Glutamatergic neuron (in vitro differentiated cells): Measurements from ENCODE around the gene ZNF213. TPM values are rescaled to one million over a fixed set of nuclear protein-coding genes. Genes with fewer than 3 reads are reported as not detected.

Source experiments
- DNase-seq: peaks from one replicate; pipeline ENCODE4 v3.0.0; 2022
- H3K27ac Mint-ChIP-seq: one replicate; pipeline ENCODE4 v1.8.0; 2020; ENCODE audit warnings: mild to moderate bottlenecking, mixed read lengths, inconsistent platforms; ENCODE audit not compliant: unreplicated experiment
- H3K27me3 Mint-ChIP-seq: one replicate; pipeline ENCODE4 v1.8.0; 2020; ENCODE audit warnings: mild to moderate bottlenecking, moderate library complexity, mixed read lengths, inconsistent platforms; ENCODE audit not compliant: unreplicated experiment
- H3K36me3 Mint-ChIP-seq: one replicate; pipeline ENCODE4 v1.8.0; 2020; ENCODE audit warnings: mild to moderate bottlenecking, mixed read lengths, inconsistent platforms; ENCODE audit not compliant: unreplicated experiment
- H3K4me1 Mint-ChIP-seq: one replicate; pipeline ENCODE4 v1.8.0; 2020; ENCODE audit warnings: mild to moderate bottlenecking, low read depth, mixed read lengths, inconsistent platforms; ENCODE audit not compliant: unreplicated experiment
- H3K4me3 Mint-ChIP-seq: one replicate; pipeline ENCODE4 v1.8.0; 2020; ENCODE audit warnings: mild to moderate bottlenecking, mixed read lengths, inconsistent platforms; ENCODE audit not compliant: unreplicated experiment
- H3K9me3 Mint-ChIP-seq: one replicate; pipeline ENCODE4 v1.8.0; 2020; ENCODE audit warnings: mild to moderate bottlenecking, moderate library complexity, mixed read lengths, inconsistent platforms; ENCODE audit not compliant: unreplicated experiment
- CTCF ChIP-seq: fragments of 200-600 bp; sonication (generic); IDR thresholded peaks from one replicate; pipeline ENCODE4 v1.5.0; 2021; ENCODE audit not compliant: partially characterized antibody, unreplicated experiment
- total RNA-seq: library from RNA; stranded (reverse); fragmentation: NEBNext Ultra II Directional; extraction: Animal tissue kit (Norgen Biotek cat#: 25700); gene quantifications from one replicate; pipeline ENCODE4 v1.2.1, GENCODE V29; 2021; ENCODE audit not compliant: unreplicated experiment

The ZNF213 gene
- total RNA-seq, 1 donor from 2014 or later, result 18.7 TPM

- H3K9me3 Mint-ChIP-seq, result peaks cover 36% of the 10 kb centered on the region
- no peak for DNase-seq
- H3K36me3 Mint-ChIP-seq, result peaks cover 5% of the 10 kb centered on the region
- peak overlapping the region; percentile 92 for H3K4me3 Mint-ChIP-seq
- H3K4me1 Mint-ChIP-seq, result peaks cover 7% of the 10 kb centered on the region
- peaks cover 44% of the 10 kb centered on the region for H3K27me3 Mint-ChIP-seq
- H3K27ac Mint-ChIP-seq, result no peak overlapping the region
- no peak for TF ChIP-seq CTCF
Measured at GRCh38 chr16:3188675-3188924, 53.8 kb downstream of the ZNF213 start.

DNA sequence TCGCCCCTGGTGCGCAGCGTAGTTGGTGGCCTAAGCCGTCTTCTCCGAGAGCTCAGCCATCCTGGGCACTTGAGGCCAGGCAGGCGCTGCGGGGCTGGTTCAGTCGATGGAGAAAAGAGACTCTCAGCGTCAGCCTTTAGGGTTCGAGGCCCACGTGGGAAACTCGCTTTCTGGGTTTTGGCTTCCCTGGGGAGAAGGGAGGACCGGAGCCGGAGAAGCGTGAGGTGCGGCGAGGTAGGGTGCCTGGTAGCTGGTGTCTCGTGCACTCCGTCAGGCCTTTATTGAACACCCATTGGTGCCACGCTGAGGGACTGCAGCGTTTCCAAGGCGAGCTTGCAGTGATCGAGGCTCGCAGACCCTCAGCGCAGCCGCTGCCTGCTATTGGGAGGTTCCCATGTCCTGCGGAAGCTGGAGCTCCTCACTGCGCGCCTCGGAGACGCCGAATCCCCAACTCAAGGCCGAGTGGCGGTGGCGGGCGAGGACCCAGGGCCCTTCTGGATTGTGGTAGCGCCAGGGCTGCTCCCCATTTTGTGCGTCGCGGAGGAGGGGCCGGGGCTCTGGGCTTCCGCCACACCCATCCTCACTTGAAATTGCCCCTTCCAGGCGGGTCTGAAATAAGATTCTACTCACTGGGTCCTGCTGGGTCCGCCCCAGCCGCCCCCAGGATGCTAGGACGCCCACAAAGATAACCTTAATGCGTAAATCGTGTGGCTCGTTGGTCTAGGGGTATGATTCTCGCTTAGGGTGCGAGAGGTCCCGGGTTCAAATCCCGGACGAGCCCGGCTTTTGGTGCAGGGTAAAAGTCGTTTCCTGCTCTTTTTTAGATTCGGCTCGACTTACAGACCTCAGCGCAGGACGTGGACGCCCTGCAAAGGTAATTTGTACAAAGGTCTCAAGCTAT is 54.3 kb downstream of the ZNF213 start:
- peaks cover 5% of the 10 kb centered on the region for H3K36me3 Mint-ChIP-seq
- peak; percentile 65 for DNase-seq
- H3K27me3 Mint-ChIP-seq, result peaks cover 38% of the 10 kb centered on the region
- peak overlapping the region; percentile 92 for H3K4me3 Mint-ChIP-seq
- no peak for TF ChIP-seq CTCF
- peaks cover 7% of the 10 kb centered on the region for H3K4me1 Mint-ChIP-seq
- H3K9me3 Mint-ChIP-seq, result peaks cover 31% of the 10 kb centered on the region
- H3K27ac Mint-ChIP-seq, result peak overlapping the region; percentile 62

DNA sequence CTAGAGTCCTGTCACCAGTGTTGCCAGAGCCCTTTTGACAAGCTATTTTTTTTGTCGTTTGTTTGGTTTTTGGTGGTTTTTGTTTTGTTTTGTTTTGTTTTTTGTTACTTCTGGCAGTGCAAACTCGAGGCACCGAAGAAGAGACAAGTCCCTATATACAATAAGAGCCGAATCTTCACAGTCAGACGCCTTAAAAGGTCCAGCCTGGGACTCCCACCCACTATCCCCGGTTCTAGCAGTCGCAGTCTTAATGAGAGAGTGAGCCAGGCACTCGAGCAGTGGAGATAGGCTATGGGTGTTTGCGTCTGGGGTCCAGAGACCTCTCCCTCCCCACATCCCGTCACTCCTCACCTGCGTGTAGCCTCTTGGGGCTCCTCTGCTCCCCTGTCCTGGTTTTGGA is 55.0 kb downstream of the ZNF213 start:
- H3K27ac Mint-ChIP-seq, result peak overlapping the region; percentile 62
- H3K27me3 Mint-ChIP-seq, result peaks cover 33% of the 10 kb centered on the region
- H3K36me3 Mint-ChIP-seq, result peaks cover 5% of the 10 kb centered on the region
- peak overlapping the region; percentile 92 for H3K4me3 Mint-ChIP-seq
- no peak for TF ChIP-seq CTCF
- peaks cover 7% of the 10 kb centered on the region for H3K4me1 Mint-ChIP-seq
- DNase-seq, result no peak
- peaks cover 27% of the 10 kb centered on the region for H3K9me3 Mint-ChIP-seq

DNA sequence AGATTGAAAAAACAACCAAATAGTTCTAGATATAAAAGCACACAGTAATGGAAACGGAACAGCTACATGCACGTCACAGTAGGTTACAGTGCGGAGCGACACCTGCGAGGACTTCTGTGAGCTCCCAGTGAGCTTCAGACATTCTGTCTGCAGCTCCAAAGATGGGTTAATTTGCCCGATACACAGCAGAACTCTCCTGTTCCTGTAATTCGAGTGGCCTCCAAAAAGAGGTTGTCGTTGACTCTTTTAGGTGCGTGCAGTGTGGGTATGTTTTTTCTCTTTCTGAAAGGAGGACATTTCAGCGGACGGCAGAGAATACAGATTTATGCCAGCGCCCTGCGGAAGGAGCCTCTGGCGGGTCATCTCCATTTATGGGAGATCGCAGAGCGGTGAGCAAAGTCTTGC is 56.1 kb downstream of the ZNF213 start:
- Mint-ChIP-seq H3K27me3 (peaks cover 33% of the 10 kb centered on the region), H3K4me3 (peak overlapping the region; percentile 91), H3K36me3 (peaks cover 5% of the 10 kb centered on the region), H3K4me1 (peaks cover 7% of the 10 kb centered on the region), H3K27ac (no peak overlapping the region), H3K9me3 (peaks cover 27% of the 10 kb centered on the region)
- TF ChIP-seq CTCF, result no peak
- DNase-seq, result no peak

Other genes with a start within 250 kb of the ZNF213 start
- gene FLYWCH1, start 223.1 kb upstream of the ZNF213 start, total RNA-seq, result 77.1 TPM
- 12.8 TPM for gene KREMEN2, start 170.8 kb upstream of the ZNF213 start, total RNA-seq
- 69.1 TPM for gene PAQR4, start 165.7 kb upstream of the ZNF213 start, total RNA-seq
- 8.5 TPM for gene PKMYT1, start 154.6 kb upstream of the ZNF213 start, total RNA-seq
- gene CLDN9, start 122.1 kb upstream of the ZNF213 start, total RNA-seq, result 0.39 TPM
- gene CLDN6, start 116.8 kb upstream of the ZNF213 start, total RNA-seq, result 31.1 TPM
- gene TNFRSF12A, start 114.7 kb upstream of the ZNF213 start, total RNA-seq, result 4.2 TPM
- 117 TPM for gene HCFC1R1, start 111.1 kb upstream of the ZNF213 start, total RNA-seq
- gene THOC6, start 111.0 kb upstream of the ZNF213 start, total RNA-seq, result 30.2 TPM
- gene BICDL2, start 98.1 kb upstream of the ZNF213 start, total RNA-seq, result not detected
- gene MMP25, start 88.5 kb upstream of the ZNF213 start, total RNA-seq, result not detected
- gene IL32, start 69.4 kb upstream of the ZNF213 start, total RNA-seq, result 1.3 TPM
- gene ZSCAN10, start 35.7 kb upstream of the ZNF213 start, total RNA-seq, result 0.74 TPM
- gene ZNF205, start 22.4 kb upstream of the ZNF213 start, total RNA-seq, result 31.6 TPM
- gene OR1F1, start 53.2 kb downstream of the ZNF213 start, total RNA-seq, result not detected
- gene ZNF200, start 100.1 kb downstream of the ZNF213 start, total RNA-seq, result 12.2 TPM
- not detected for gene MEFV, start 121.6 kb downstream of the ZNF213 start, total RNA-seq
- 33.1 TPM for gene ZNF263, start 148.5 kb downstream of the ZNF213 start, total RNA-seq
- gene TIGD7, start 170.4 kb downstream of the ZNF213 start, total RNA-seq, result 8.6 TPM
- 62.4 TPM for gene ZNF75A, start 170.5 kb downstream of the ZNF213 start, total RNA-seq
- gene OR2C1, start 220.9 kb downstream of the ZNF213 start, total RNA-seq, result not detected